ENCODE results near the gene RTTN. TPM values are rescaled to one million over a fixed set of nuclear protein-coding genes. Genes with fewer than 3 reads are reported as not detected.

Gene RTTN
- total RNA-seq, 1 experiment from 2014 or later: 16.9 TPM

GRCh38 chr18:70166668-70167067, 38.8 kb downstream of the RTTN start:
- Histone ChIP-seq H3K9me3 (ENCODE audit: control insufficient read depth, insufficient read depth, low read depth, low read length) (no peaks in the 10 kb centered on the region), H3K27ac (ENCODE audit: low read length) (peak overlapping the region; percentile 68), H3K4me3 (ENCODE audit: low read depth in 2 of 2, low read length in 2 of 2) (no peak overlapping the region), H3K27me3 (ENCODE audit: control insufficient read depth, insufficient read depth, low read length) (no peaks in the 10 kb centered on the region), H3K4me1 (ENCODE audit: control insufficient read depth, insufficient read depth, low read length) (peaks cover 4% of the 10 kb centered on the region), H3K36me3 (ENCODE audit: control insufficient read depth, insufficient read depth, low read length) (peaks cover 3% of the 10 kb centered on the region; the same call in 1 of the 2 replicates)
- no peak for TF ChIP-seq SIN3A (IDR thresholded peaks at IDR 0.05; ENCODE audit: borderline replicate concordance, insufficient read depth, low read depth, low read length)
- no peak for TF ChIP-seq TCF7L2 (IDR thresholded peaks at IDR 0.05; ENCODE audit: low read depth, low read length)
- no peak for TF ChIP-seq POLR2AphosphoS5 (IDR thresholded peaks at IDR 0.05; ENCODE audit: low read depth, low read length)
- no peak for TF ChIP-seq CTCF (IDR thresholded peaks at IDR 0.05)
- no peak for TF ChIP-seq REST (IDR thresholded peaks at IDR 0.05; ENCODE audit: insufficient read depth in 1 of 2, low read depth in 2 of 2, low read length in 1 of 2)
- ATAC-seq (no peak), DNase-seq (ENCODE audit: low read depth, low spot score) (no peak)
- no TSS peak for BruUV-seq (replicated peaks)
- in situ Hi-C loops (cut with HindIII; ENCODE audit: low pct_unique_long_range_greater_than_20kb, low sequenced_read_pairs) (no loop called here), intact Hi-C loops (cut with micrococcal nuclease; ENCODE audit: unreplicated experiment) (no loop called here)
- ChIA-PET CTCF (no interaction called here), POLR2A (no interaction called here)

- Histone ChIP-seq H3K36me3 (ENCODE audit: control insufficient read depth, insufficient read depth, low read length) (peaks cover 3% of the 10 kb centered on the region; the same call in 1 of the 2 replicates), H3K4me1 (ENCODE audit: control insufficient read depth, insufficient read depth, low read length) (peaks cover 4% of the 10 kb centered on the region), H3K27me3 (ENCODE audit: control insufficient read depth, insufficient read depth, low read length) (no peaks in the 10 kb centered on the region), H3K9me3 (ENCODE audit: control insufficient read depth, insufficient read depth, low read depth, low read length) (no peaks in the 10 kb centered on the region), H3K4me3 (ENCODE audit: low read depth in 2 of 2, low read length in 2 of 2) (no peak overlapping the region), H3K27ac (ENCODE audit: low read length) (peak overlapping the region; percentile 44; the same call in 1 of the 2 replicates)
- ChIA-PET CTCF (interaction anchor here (0.5 kb wide), 1 partner anchor 111 kb away, joined by 3 read pairs; no protein-coding TSS in a partner anchor), POLR2A (no interaction called here)
- ATAC-seq: no peak
- no peak for TF ChIP-seq POLR2AphosphoS5 (IDR thresholded peaks at IDR 0.05; ENCODE audit: low read depth, low read length)
- no peak for TF ChIP-seq REST (IDR thresholded peaks at IDR 0.05; ENCODE audit: insufficient read depth in 1 of 2, low read depth in 2 of 2, low read length in 1 of 2)
- no peak for TF ChIP-seq CTCF (IDR thresholded peaks at IDR 0.05)
- TF ChIP-seq SIN3A (IDR thresholded peaks at IDR 0.05; ENCODE audit: borderline replicate concordance, insufficient read depth, low read depth, low read length): no peak
- no peak for TF ChIP-seq TCF7L2 (IDR thresholded peaks at IDR 0.05; ENCODE audit: low read depth, low read length)
- intact Hi-C loops (cut with micrococcal nuclease; ENCODE audit: unreplicated experiment) (no loop called here), in situ Hi-C loops (cut with HindIII; ENCODE audit: low pct_unique_long_range_greater_than_20kb, low sequenced_read_pairs) (no loop called here)
- no peak for DNase-seq (ENCODE audit: low read depth, low spot score)
- BruUV-seq (replicated peaks): no TSS peak
These were observed 39.6 kb downstream of the RTTN start for GRCh38 chr18:70165936-70166335.
